SK-N-SH (cell line): ENCODE measurements around the gene CYB5D1. TPM values are rescaled to one million over a fixed set of nuclear protein-coding genes. Genes with fewer than 3 reads are reported as not detected.

ENCODE experiments used
- CTCF ChIA-PET: fragments of 300-600, 350-600 bp; formaldehyde crosslinking; extraction: SDS; loops from one replicate; lab custom pipeline; 2021; lab: Yijun Ruan, JAX
- POLR2A ChIA-PET: fragments of 350-600 bp; sonication (Branson Sonifier 250); formaldehyde crosslinking; extraction: SDS; loops from one replicate; lab custom pipeline; 2020; ENCODE audit warnings: antibody characterized with exemption, inconsistent platforms; lab: Yijun Ruan, JAX
- DNase-seq: peaks from one replicate; pipeline ENCODE4 v3.0.0; 2012
- H2AFZ ChIP-seq: fragments of 200-600 bp; sonication (generic); 2 replicates; pipeline ENCODE4 v1.8.1; 2016; ENCODE audit warnings: antibody characterized with exemption, mild to moderate bottlenecking, low read depth
- H3F3A ChIP-seq: fragments of 200-600 bp; sonication (generic); replicated peaks from 2 replicates; pipeline ENCODE3; 2016; ENCODE audit warnings: antibody characterized with exemption, mild to moderate bottlenecking; ENCODE audit not compliant: insufficient read depth
- H3K27ac ChIP-seq, 2 experiments: fragments of 200-500 bp in 1 of 2; fragments of 200-600 bp in 1 of 2; sonication (Bioruptor generic) in 1 of 2; sonication (generic), shearing (Covaris generic) in 1 of 2; 2 replicates each; pipeline versions ENCODE4 v1.5.1 to v1.6.1; 2014 to 2016; ENCODE audit warnings: low read depth in 2 of 2, inconsistent platforms in 1 of 2, low read length in 1 of 2, mild to moderate bottlenecking in 1 of 2, mixed read lengths in 1 of 2
- H3K27me3 ChIP-seq: fragments of 200-600 bp; sonication (generic), shearing (Covaris generic); 2 replicates; pipeline ENCODE4 v1.6.1; 2016; ENCODE audit warnings: mixed run types; ENCODE audit not compliant: insufficient read depth
- H3K36me3 ChIP-seq, 2 experiments: fragments of 200-500 bp in 1 of 2; fragments of 200-600 bp in 1 of 2; sonication (Bioruptor generic) in 1 of 2; sonication (generic) in 1 of 2; replicated peaks in 1 of 2; 2 replicates each; pipeline versions ENCODE3 to v1.5.1; 2014 to 2016; ENCODE audit warnings: low read length in 1 of 2, mild to moderate bottlenecking in 1 of 2; ENCODE audit not compliant: insufficient read depth in 2 of 2, control insufficient read depth in 1 of 2
- H3K4me1 ChIP-seq, 2 experiments: fragments of 200-500 bp in 1 of 2; fragments of 200-600 bp in 1 of 2; sonication (Bioruptor generic) in 1 of 2; sonication (generic), shearing (Covaris generic) in 1 of 2; 2 replicates each; pipeline versions ENCODE4 v1.5.1 to v1.6.1; 2014 to 2016; ENCODE audit warnings: low read depth in 1 of 2, low read length in 1 of 2, mixed run types in 1 of 2; ENCODE audit not compliant: insufficient read depth in 2 of 2, control insufficient read depth in 1 of 2
- H3K4me2 ChIP-seq: fragments of 200-600 bp; sonication (generic), shearing (Covaris generic); 2 replicates; pipeline ENCODE4 v1.6.1; 2017; ENCODE audit warnings: mixed run types
- H3K4me3 ChIP-seq, 2 experiments: fragments of 200-500 bp in 1 of 2; fragments of 200-600 bp in 1 of 2; sonication (Bioruptor generic) in 1 of 2; sonication (generic), shearing (Covaris generic) in 1 of 2; 2 replicates each; pipeline versions ENCODE4 v1.5.1 to v1.8.1; 2014 to 2016; ENCODE audit warnings: low read depth in 2 of 2, inconsistent platforms in 1 of 2, low read length in 1 of 2, mild to moderate bottlenecking in 1 of 2, mixed read lengths in 1 of 2, moderate library complexity in 1 of 2
- H3K79me2 ChIP-seq: fragments of 200-600 bp; sonication (generic); 2 replicates; pipeline ENCODE4 v1.8.1; 2017; ENCODE audit warnings: mild to moderate bottlenecking; ENCODE audit not compliant: insufficient read depth
- H3K9ac ChIP-seq: fragments of 200-600 bp; sonication (generic); 2 replicates; pipeline ENCODE4 v1.6.1; 2017; ENCODE audit warnings: mixed run types
- H3K9me2 ChIP-seq: fragments of 200-600 bp; sonication (generic); 2 replicates; pipeline ENCODE4 v1.6.1; 2017; ENCODE audit warnings: mixed run types
- H3K9me3 ChIP-seq: fragments of 200-600 bp; sonication (generic); 2 replicates; pipeline ENCODE4 v1.6.1; 2017; ENCODE audit warnings: mixed run types, mild to moderate bottlenecking, moderate library complexity
- H4K20me1 ChIP-seq: fragments of 200-600 bp; sonication (generic); 2 replicates; pipeline ENCODE4 v1.6.1; 2017; ENCODE audit warnings: mild to moderate bottlenecking, mixed run types; ENCODE audit not compliant: insufficient read depth
- ELF1 ChIP-seq: IDR thresholded peaks from 2 replicates; pipeline ENCODE4 v1.4.0; 2012
- EP300 ChIP-seq, 2 experiments: IDR thresholded peaks; 2 replicates each; pipeline versions ENCODE4 v1.4.0 to v1.6.1; 2012; ENCODE audit warnings: borderline replicate concordance in 1 of 2, low read depth in 1 of 2, low read length in 1 of 2
- FOXJ3 ChIP-seq: sonication (generic); formaldehyde crosslinking; IDR thresholded peaks from 2 replicates; pipeline ENCODE4 v1.5.1; 2020; ENCODE audit warnings: mild to moderate bottlenecking, missing genetic modification reagents
- JUND ChIP-seq: IDR thresholded peaks from 2 replicates; pipeline ENCODE4 v1.4.0; 2012
- MEF2A ChIP-seq: IDR thresholded peaks from 2 replicates; pipeline ENCODE4 v1.4.0; 2012; ENCODE audit warnings: low read depth, borderline replicate concordance
- NRF1 ChIP-seq: IDR thresholded peaks from 2 replicates; pipeline ENCODE4 v1.6.1; 2012; ENCODE audit warnings: low read depth, mild to moderate bottlenecking, low read length
- RFX5 ChIP-seq: IDR thresholded peaks from 2 replicates; pipeline ENCODE4 v1.6.1; 2012; ENCODE audit warnings: mild to moderate bottlenecking, improper control_type of control experiment, low read length
- TCF12 ChIP-seq: IDR thresholded peaks from 2 replicates; pipeline ENCODE4 v1.4.0; 2012
- TEAD4 ChIP-seq: IDR thresholded peaks from 2 replicates; pipeline ENCODE4 v1.4.0; 2012; ENCODE audit warnings: mild to moderate bottlenecking, borderline replicate concordance; ENCODE audit not compliant: insufficient read depth
- YY1 ChIP-seq: IDR thresholded peaks from 2 replicates; pipeline ENCODE4 v1.4.0; 2012; ENCODE audit warnings: low read depth, mild to moderate bottlenecking
- WGBS: methylation state at CpG from one replicate; pipeline ENCODE4 v1.1.6; 2017; ENCODE audit warnings: low lambda C conversion rate; 5-methylcytosine and 5-hydroxymethylcytosine counted together
- polyA plus RNA-seq, 3 experiments: library from polyadenylated mRNA; depleted of rRNA; stranded (reverse); fragments of >200 nt; gene quantifications; 2 replicates each; pipeline ENCODE4 v1.2.3, GENCODE V29; 2012
- TF ChIP-seq, protein P1 (sequence below): fragments of 200-600 bp; sonication (generic); IDR thresholded peaks from 2 replicates; pipeline ENCODE4 v1.6.1; 2017; ENCODE audit warnings: antibody characterized with exemption, mild to moderate bottlenecking, moderate library complexity
- TF ChIP-seq, protein P2 (sequence below): IDR thresholded peaks from 2 replicates; pipeline ENCODE4 v1.4.0; 2012; ENCODE audit warnings: low read depth
- TF ChIP-seq, protein P3 (sequence below): fragments of 150-350 bp; IDR thresholded peaks from 2 replicates; pipeline ENCODE4 v1.6.1; 2017; ENCODE audit warnings: antibody characterized with exemption, low read length, low read depth, borderline replicate concordance
- TF ChIP-seq, protein P4 (sequence below): IDR thresholded peaks from 2 replicates; pipeline ENCODE4 v1.6.1; 2012; ENCODE audit warnings: mild to moderate bottlenecking, low read depth, low read length, moderate library complexity

CYB5D1 gene
- polyA plus RNA-seq, 1 of the 3 experiments (the other 2 are of a cell fraction), result 8.8 TPM

DNA sequence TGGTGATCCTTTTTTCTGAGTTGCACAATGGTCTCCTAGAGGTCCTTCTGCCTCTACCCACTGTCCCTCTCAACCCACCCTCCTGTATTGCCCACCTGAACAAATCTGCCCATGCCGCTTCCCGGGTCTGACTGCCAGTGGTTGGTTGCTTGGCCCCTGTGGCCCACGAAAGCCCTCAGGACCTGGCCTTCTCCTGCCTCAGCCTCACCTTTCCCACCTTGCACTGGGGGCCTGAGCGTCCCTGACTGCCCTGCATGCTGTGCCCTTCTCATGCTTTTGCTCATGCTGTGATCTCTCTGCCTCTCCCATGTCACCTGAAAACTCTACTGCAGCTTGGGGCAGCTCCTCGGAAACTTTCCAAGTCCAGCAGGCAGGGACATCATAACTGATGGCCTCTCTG is 37.6 kb upstream of the CYB5D1 start:
- Histone ChIP-seq H3K79me2 (no peaks in the 10 kb centered on the region), H3K9me3 (no peaks in the 10 kb centered on the region), H3K9me2 (no peaks in the 10 kb centered on the region), H3K9ac (no peak overlapping the region), H3K27ac (no peak overlapping the region), H3F3A (no peaks in the 10 kb centered on the region), H4K20me1 (no peaks in the 10 kb centered on the region), H3K4me2 (no peak overlapping the region), H3K4me3 (no peak overlapping the region), H3K27me3 (no peaks in the 10 kb centered on the region), H3K4me1 (peaks cover 0 to 14% of the 10 kb centered on the region in 2 experiments; a peak in 1 of 4 replicates), H2AFZ (no peak overlapping the region), H3K36me3 (no peaks in the 10 kb centered on the region)
- CTCF ChIA-PET, result interaction anchor here (1.2 to 7.2 kb wide), 10 partner anchors 8 to 221 kb away, joined by 3 to 76 read pairs (median 6); partner anchors contain the start of genes CHD3 and NAA38
- POLR2A ChIA-PET, result interaction anchor here (1.6 kb wide), 1 partner anchor 37 kb away, joined by 3 read pairs; the partner anchor contains the start of gene NAA38
- no peak for DNase-seq
- TF ChIP-seq JUND (no peak), FOXJ3 (no peak), TEAD4 (no peak), RFX5 (no peak), EP300 (IDR thresholded peaks at IDR 0.05; ENCODE audit: borderline replicate concordance in 1 of 2, low read depth in 1 of 2, low read length in 1 of 2) (no peak)
- TF ChIP-seq, protein P1, sequence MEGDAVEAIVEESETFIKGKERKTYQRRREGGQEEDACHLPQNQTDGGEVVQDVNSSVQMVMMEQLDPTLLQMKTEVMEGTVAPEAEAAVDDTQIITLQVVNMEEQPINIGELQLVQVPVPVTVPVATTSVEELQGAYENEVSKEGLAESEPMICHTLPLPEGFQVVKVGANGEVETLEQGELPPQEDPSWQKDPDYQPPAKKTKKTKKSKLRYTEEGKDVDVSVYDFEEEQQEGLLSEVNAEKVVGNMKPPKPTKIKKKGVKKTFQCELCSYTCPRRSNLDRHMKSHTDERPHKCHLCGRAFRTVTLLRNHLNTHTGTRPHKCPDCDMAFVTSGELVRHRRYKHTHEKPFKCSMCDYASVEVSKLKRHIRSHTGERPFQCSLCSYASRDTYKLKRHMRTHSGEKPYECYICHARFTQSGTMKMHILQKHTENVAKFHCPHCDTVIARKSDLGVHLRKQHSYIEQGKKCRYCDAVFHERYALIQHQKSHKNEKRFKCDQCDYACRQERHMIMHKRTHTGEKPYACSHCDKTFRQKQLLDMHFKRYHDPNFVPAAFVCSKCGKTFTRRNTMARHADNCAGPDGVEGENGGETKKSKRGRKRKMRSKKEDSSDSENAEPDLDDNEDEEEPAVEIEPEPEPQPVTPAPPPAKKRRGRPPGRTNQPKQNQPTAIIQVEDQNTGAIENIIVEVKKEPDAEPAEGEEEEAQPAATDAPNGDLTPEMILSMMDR, result no peak
- TF ChIP-seq, protein P2, sequence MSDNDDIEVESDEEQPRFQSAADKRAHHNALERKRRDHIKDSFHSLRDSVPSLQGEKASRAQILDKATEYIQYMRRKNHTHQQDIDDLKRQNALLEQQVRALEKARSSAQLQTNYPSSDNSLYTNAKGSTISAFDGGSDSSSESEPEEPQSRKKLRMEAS, result no peak
- TF ChIP-seq, protein P3, sequence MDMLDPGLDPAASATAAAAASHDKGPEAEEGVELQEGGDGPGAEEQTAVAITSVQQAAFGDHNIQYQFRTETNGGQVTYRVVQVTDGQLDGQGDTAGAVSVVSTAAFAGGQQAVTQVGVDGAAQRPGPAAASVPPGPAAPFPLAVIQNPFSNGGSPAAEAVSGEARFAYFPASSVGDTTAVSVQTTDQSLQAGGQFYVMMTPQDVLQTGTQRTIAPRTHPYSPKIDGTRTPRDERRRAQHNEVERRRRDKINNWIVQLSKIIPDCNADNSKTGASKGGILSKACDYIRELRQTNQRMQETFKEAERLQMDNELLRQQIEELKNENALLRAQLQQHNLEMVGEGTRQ, result no peak
- 38% methylated on average over 5 of the region's 5 CpGs for WGBS

DNA sequence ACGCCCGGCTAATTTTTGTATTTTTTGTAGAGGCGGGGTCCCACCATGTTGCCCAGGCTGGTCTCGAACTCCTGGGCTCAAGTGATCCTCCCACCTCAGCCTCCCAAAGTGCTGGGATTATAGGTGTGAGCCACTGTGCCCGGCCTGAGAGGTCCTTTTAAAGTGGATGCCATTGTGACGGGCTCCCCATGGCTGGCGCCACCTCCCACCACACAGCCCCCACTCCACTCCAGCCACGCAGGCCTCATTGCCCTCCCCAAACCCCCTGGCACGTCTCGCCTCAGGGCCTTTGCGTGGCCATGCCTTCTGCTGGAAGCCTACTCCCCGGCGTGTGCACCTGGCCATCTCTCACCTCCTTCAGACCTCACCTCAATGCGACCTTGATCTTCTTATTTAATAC is 35.7 kb upstream of the CYB5D1 start:
- no peak for DNase-seq
- H3K9me3 ChIP-seq, result no peaks in the 10 kb centered on the region
- WGBS, result 20% methylated on average over 9 of the region's 14 CpGs
- H2AFZ ChIP-seq, result no peak overlapping the region
- H3K79me2 ChIP-seq, result no peaks in the 10 kb centered on the region
- peaks cover 0 to 14% of the 10 kb centered on the region in 2 experiments; a peak in 1 of 4 replicates for H3K4me1 ChIP-seq
- no peak overlapping the region for H3K4me2 ChIP-seq
- H4K20me1 ChIP-seq, result no peaks in the 10 kb centered on the region
- H3K9ac ChIP-seq, result no peak overlapping the region
- no peaks in the 10 kb centered on the region for H3K27me3 ChIP-seq
- no peak overlapping the region for H3K27ac ChIP-seq
- POLR2A ChIA-PET, result interaction anchor here (0.6 kb wide), 1 partner anchor 35 kb away, joined by 3 read pairs; no protein-coding TSS in a partner anchor
- CTCF ChIA-PET, result interaction anchor here (1.0 to 7.2 kb wide), 21 partner anchors 11 to 259 kb away, joined by 3 to 79 read pairs (median 6); partner anchors contain the start of genes KDM6B and RNF227
- H3K9me2 ChIP-seq, result no peaks in the 10 kb centered on the region
- no peaks in the 10 kb centered on the region for H3K36me3 ChIP-seq
- no peak overlapping the region for H3K4me3 ChIP-seq
- TF ChIP-seq, protein P1, result no peak
- TF ChIP-seq EP300 (IDR thresholded peaks at IDR 0.05; ENCODE audit: borderline replicate concordance in 1 of 2, low read depth in 1 of 2, low read length in 1 of 2) (no peak), TCF12 (no peak), ELF1 (no peak), YY1 (no peak), NRF1 (no peak), MEF2A (no peak)
- TF ChIP-seq, protein P4, sequence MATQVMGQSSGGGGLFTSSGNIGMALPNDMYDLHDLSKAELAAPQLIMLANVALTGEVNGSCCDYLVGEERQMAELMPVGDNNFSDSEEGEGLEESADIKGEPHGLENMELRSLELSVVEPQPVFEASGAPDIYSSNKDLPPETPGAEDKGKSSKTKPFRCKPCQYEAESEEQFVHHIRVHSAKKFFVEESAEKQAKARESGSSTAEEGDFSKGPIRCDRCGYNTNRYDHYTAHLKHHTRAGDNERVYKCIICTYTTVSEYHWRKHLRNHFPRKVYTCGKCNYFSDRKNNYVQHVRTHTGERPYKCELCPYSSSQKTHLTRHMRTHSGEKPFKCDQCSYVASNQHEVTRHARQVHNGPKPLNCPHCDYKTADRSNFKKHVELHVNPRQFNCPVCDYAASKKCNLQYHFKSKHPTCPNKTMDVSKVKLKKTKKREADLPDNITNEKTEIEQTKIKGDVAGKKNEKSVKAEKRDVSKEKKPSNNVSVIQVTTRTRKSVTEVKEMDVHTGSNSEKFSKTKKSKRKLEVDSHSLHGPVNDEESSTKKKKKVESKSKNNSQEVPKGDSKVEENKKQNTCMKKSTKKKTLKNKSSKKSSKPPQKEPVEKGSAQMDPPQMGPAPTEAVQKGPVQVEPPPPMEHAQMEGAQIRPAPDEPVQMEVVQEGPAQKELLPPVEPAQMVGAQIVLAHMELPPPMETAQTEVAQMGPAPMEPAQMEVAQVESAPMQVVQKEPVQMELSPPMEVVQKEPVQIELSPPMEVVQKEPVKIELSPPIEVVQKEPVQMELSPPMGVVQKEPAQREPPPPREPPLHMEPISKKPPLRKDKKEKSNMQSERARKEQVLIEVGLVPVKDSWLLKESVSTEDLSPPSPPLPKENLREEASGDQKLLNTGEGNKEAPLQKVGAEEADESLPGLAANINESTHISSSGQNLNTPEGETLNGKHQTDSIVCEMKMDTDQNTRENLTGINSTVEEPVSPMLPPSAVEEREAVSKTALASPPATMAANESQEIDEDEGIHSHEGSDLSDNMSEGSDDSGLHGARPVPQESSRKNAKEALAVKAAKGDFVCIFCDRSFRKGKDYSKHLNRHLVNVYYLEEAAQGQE, result no peak
- TF ChIP-seq, protein P2, result no peak
- H3F3A ChIP-seq, result peaks cover 8% of the 10 kb centered on the region
